ENCODE results near the gene WDR76. TPM values are rescaled to one million over a fixed set of nuclear protein-coding genes. Genes with fewer than 3 reads are reported as not detected.

The WDR76 gene
- total RNA-seq, 2 experiments from 2014 or later = 81.5 to 83.0 TPM

DNA sequence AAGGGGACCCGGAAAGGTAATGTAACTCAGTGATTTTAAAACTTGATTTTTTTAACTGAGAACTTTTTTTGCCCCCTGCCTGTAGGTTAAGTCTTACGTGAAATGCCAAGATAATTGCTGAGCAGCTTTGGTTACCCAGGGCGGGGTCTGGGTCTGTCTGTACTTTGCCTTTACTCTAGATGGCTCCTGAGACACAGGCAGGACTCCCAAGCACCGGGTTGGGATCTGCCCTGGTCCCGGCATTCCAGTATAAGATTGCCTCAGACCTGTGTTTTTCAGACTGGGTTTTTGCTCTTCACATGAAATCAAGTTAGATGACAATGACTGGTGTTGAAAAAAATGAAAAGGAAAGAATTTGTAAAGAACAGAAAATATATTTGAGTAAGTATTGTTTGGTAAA is 40.3 kb downstream of the WDR76 start:
- ChIA-PET CTCF (no interaction called here), POLR2A (no interaction called here)

DNA sequence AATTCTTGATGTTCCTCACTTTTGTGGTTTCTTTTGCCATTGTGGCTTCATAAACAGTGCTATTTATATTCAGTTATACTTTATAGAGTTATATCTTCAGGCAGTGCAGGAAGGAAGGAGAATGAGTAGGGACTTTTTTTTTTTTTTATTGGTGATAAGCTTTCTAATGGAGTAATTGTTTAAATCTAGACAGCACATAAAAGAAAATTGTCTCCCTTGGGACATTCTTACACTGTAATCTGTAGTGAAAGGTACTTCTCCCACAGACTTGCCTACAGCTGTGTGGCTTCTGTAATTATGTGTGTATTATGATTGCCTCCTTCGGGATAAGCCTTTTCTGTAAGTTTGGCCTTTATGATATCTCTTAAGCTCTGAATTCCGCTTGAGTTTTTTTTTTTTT is 41.6 kb downstream of the WDR76 start:
- ChIA-PET POLR2A (interaction anchor here (0.6 kb wide), 1 partner anchor 10 kb away, joined by 3 read pairs; no protein-coding TSS in a partner anchor), CTCF (interaction anchor here (0.6 kb wide), 1 partner anchor 98 kb away, joined by 3 read pairs; no protein-coding TSS in a partner anchor)

DNA sequence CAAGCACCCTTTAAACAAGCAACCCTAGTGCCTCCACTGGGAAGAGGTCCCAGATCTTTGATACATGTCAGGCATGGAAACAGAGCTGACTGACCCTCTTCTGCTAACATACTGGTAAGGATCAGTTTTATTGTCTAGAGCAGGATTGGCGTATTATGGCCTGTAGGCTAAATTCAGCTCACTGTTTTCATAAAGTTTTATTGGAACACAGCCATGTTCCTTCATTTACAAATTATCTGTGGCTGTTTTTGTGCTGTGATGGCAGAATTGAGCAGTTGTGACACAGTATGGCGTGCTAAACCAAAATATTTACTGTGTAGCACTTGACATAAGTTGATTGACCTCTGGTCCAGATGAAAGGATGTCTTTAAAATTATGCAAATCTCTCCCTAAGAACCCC is 45.0 kb downstream of the WDR76 start:
- ChIA-PET POLR2A (interaction anchor here (0.7 kb wide), 1 partner anchor 291 kb away, joined by 4 read pairs; no protein-coding TSS in a partner anchor), CTCF (interaction anchor here (1.1 kb wide), 1 partner anchor 199 kb away, joined by 3 read pairs; no protein-coding TSS in a partner anchor)

DNA sequence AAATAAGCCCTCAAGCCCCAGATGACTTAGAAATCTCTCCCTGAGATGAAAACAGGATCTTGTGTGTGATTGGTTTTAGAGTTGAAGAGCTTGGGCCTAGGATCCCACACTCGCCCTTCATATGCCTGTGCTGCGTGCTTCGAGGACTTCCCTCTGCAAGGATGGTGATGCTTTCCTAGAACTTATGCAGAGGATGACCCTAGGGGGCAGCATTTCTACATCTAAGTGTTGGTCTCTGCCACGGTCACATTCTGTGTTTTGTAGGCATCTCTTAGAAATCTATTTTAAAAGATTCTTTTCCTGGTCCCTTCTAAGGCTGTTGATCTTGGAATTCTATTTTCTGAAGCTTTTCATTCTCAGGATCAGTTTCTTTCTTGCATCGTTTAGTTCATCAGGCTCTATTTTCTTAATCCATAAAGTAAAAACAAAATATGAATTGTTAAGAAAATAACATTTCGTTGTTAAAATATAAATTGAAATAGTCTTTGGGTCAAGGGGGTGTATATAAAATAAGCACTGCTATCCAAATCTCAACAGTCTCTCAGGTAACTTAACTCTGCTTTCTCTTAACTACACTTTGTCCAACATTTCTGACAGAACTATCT is 45.7 kb downstream of the WDR76 start:
- POLR2A ChIA-PET = no interaction called here
- CTCF ChIA-PET = interaction anchor here (1.1 kb wide), 1 partner anchor 198 kb away, joined by 3 read pairs; no protein-coding TSS in a partner anchor

DNA sequence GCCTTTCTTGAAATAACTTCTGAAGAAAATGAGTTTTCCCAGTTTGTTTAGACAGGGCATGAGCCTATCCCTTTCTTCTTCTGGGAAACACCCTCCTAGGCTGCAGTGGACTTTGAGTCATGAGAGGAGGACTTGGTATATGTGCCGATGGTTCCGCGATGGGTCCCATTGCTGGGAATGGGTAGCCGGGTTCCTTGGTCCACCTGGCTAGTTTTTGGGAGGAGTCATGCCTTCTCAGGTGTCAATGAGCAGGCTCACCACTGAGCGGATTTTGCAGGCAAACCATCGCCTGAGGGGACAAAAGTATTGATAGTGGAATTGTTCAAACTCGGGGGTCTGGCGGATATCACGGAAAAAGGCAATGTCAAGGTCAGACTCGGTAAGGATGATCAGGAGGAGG is 46.8 kb downstream of the WDR76 start:
- ChIA-PET POLR2A (no interaction called here), CTCF (no interaction called here)

DNA sequence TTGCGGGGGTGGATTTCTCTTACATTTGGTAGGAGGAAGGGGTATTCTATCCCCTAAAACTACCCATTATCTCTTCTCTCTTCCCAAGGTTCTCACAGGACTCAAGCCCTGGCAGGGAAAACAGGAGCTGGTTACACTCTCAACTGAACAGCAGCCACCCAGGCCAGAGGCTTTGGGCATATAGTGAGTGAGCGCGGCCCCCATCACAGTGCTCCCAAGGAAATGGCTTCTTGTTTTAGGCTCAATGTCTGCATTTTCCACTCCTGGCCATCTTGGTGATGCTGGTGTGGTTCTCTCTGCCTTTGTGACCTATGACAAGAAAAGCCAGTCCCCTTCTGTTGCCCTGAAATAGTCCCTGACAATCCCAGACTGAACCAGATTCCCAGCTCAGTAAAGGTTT is 50.1 kb downstream of the WDR76 start:
- ChIA-PET POLR2A (interaction anchor here (0.6 kb wide), 1 partner anchor 64 kb away, joined by 4 read pairs; no protein-coding TSS in a partner anchor), CTCF (no interaction called here)

DNA sequence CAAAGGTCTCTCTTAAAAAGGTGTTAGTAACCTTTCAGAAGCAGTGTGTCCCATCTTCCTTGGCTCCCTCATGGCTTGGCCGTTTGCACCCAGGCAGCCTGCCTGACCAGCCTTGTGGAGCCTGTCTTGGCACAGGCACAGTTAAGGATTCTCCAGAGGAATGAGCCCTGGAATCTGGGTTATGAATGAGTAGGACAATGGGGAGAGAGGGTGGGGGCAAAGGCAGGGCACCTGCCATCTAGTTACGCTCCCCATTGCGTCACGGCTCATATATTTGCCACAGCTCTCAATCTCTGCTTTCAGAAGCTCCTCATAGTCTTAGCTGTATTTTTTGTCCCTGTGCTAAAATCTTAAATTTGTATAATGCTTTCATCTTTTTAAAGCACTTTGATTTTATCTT is 50.6 kb downstream of the WDR76 start:
- CTCF ChIA-PET = no interaction called here
- POLR2A ChIA-PET = no interaction called here

DNA sequence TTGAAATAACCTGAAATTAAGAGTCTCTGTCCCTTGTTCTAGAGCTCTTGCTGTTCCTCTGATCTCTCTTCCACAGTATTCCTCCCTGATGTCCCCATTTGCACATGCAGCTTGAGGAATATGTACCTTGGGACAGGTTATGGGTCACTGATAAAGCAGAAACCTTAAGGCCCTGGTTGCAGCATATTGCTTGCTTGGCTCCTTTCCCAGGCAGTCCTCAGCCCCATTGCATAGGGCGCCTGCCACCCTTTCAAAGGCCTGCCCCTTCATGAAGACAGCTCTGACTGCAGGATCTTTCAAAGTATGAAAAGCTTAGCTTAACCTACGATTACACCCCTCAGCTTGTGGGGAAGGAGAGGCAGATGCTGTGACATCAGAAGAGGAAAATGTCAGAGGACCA is 51.6 kb downstream of the WDR76 start:
- POLR2A ChIA-PET = no interaction called here
- CTCF ChIA-PET = no interaction called here

DNA sequence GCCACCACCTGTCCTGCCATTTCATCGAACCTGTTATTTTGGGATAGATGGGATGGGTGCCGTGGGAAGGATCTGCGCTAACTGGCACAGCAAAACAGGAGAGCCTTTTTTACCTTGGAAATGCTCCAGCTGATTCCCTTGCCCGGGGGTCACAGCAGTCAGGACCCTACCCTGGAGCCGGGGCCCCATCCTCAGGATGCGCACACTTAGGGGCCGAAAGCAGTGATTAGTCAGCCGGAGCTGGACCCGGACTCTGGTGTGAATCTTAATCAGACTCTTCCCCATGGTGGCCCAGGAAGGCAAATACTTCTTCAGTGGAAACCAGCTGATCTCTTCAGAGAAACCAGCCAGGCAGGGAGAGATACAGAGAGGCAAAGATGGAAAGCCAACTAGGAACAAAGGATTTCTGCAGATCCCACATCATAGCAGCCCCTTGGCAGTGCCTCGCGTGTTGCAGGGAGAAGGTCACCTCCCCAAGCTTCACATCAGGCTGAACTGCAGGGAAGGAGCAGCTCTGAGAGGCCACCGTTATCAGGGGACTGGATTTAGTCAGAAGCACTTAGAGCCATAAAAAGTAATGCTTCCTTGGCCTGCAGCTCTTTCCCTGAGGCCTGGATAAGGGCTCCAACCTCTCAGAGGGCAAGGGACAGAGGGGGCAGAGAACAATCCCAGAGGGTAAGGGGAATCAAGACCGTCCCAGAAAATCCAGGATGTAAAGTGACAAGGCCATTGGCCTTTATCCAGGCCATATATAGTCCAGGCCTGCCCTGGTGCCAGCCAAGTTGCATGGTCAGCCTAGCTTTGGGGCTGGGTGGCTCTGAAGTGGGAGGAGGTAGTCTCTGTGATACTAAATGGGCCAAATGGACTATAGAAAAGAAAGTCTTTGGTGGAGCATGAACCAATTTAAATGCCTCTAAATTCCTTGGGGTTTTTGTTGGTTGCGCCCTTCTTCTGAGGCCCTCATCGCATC is 52.9 kb downstream of the WDR76 start:
- POLR2A ChIA-PET = no interaction called here
- CTCF ChIA-PET = interaction anchor here (0.7 kb wide), 1 partner anchor 243 kb away, joined by 4 read pairs; no protein-coding TSS in a partner anchor

DNA sequence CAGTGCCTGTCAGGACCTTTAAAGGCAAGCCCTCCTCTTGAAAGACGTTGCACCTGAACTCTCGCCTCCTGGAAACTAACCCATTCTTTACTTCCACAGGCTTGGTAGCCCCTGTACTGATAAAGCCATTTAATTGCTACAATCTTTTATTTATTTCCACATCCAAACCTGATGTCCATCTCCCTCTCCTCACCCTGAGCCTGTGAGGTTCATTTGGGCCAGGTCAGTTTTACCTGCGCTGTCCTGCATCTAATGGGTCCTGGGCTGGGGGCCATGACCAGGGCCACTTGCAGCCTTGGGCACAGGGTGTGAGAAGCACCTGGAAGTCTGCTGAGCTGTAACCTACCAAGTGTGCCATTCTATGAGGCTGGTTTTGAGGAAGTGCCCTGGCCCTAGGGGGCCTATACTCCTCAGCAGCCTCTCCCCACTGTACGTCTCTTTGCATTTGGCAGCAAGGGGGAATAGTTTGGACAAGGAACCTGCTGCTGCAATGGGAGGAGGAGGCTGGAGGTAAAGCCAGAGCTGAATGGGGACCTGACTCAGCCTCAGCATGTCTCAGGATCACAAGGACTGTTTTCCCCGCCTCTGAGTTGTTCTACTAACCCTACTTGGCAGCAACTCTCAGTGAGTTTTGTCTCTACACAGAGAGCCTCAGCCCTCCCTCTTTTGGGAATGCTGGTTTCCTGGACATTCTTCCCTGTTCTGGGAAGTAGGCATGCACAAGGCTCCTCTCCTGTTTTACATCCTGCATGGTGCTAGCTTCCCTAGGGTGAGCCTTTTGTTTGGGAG is 53.8 kb downstream of the WDR76 start:
- POLR2A ChIA-PET = no interaction called here
- CTCF ChIA-PET = interaction anchor here (0.7 kb wide), 1 partner anchor 18 kb away, joined by 3 read pairs; no protein-coding TSS in a partner anchor

DNA sequence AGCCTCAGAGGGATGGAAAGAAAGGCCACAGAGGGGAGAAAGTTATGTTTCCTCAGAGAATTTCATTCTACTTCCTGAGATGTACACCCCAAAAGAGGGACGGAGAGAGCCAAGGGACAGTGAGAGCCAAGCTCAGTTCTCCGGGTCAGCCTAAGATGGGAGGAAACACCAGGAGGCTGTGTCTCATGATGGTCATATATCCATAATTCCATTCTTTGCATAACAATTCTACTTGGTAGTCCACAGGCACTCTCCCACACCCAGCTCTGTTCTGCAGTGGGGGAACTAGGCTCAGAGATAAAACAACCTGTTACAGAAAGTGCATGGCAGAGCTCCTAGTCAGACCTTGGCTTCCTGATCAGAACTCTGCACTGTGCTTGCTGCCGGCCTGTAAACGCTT is 54.4 kb downstream of the WDR76 start:
- CTCF ChIA-PET = interaction anchor here (0.7 kb wide), 1 partner anchor 18 kb away, joined by 3 read pairs; no protein-coding TSS in a partner anchor
- POLR2A ChIA-PET = no interaction called here

DNA sequence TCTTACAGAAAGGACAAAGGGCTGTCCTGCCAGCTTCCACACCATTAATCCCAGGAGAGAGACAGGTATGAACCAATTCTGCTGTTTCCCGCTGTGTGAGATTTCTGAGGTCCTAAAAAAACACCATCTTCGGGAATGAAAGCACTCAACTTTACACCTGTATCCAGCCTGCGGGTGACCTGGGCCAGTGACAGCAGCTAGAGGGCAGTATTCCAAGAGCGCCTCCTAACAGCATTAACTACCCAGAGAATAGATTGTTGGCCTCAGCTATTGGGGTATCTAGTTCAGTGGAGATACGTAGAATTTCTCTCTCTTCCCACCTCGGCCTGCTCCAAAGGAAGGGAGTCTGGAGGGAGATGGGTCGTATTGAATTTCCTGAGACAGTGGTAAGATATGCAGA is 55.1 kb downstream of the WDR76 start:
- POLR2A ChIA-PET = no interaction called here
- CTCF ChIA-PET = no interaction called here

DNA sequence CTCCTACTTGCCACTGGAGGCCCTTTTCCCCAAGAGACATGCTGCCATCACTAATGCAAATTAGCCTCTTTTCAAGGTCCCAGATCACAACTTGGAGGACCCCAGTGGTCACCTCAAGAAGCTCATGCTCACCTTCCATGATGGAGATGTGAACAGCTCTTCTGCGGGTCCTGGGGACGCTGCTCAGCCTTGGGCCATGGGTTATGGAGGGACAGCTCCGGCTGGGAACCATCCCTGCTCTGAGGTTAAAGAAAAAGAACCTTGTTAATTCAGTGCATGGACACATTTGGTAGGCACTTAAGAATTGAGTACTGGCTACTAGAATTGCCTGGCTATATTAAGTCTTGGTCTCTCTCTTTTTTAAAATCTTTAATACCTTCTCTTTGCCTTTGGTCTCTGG is 56.8 kb downstream of the WDR76 start:
- CTCF ChIA-PET = no interaction called here
- POLR2A ChIA-PET = no interaction called here

DNA sequence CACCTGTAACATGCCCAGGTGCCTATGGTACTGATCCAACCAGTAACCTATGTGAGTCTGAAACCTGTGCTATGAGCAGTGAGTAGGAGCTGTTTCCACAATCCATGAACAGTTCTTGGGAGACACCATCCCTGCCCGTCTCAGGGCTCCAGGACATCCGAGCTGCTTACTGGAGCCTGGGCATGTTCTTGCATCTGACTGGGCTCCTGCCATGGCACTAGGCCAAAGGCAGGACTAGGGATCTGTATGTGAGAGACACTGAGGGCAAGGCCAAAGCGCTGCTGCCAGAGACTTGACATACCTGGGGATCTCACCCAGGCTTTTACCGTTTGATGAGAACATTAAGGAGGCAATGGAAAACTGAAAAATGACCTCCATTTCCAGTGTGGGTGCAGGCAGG is 59.8 kb downstream of the WDR76 start:
- ChIA-PET CTCF (interaction anchor here (0.6 kb wide), 1 partner anchor 558 kb away, joined by 3 read pairs; no protein-coding TSS in a partner anchor), POLR2A (no interaction called here)

DNA sequence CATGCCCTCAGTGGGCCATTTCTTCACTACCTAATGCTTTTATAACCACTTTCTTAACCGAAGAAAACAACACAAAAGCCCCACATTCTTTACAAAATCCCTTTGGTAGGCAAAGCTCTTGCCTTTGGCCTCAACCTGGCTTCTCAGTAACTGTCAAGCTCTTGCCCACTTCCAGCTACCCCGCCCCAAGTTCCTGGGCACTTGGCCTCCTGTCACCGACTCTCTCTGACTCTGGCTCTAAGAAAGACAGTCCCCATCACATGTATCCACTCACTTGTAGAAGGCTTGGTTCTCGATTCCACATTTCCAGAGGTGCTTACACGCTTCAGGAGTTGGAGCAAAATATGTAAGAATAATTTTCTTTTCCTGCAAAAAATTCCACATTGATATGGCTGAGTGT is 61.1 kb downstream of the WDR76 start:
- CTCF ChIA-PET = no interaction called here
- POLR2A ChIA-PET = no interaction called here

DNA sequence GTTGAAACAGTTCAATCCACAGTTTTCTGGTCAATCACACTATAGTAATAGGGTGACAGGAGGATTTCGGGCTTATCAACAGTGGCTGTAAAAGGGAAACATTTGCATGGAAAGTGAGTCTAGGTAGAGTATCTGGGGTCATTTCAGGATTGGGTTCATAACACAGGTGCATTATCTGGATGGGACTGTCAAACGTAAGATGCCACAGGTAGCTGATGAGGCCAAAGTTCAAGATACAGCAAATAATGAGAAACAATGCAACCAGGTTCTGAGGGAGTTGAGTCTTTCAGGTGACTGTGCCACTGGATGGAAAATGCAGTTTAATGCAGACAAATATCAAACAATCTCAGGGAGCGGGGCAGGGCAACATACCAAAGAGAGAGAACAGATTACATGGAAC is 62.2 kb downstream of the WDR76 start:
- ChIA-PET CTCF (no interaction called here), POLR2A (no interaction called here)

DNA sequence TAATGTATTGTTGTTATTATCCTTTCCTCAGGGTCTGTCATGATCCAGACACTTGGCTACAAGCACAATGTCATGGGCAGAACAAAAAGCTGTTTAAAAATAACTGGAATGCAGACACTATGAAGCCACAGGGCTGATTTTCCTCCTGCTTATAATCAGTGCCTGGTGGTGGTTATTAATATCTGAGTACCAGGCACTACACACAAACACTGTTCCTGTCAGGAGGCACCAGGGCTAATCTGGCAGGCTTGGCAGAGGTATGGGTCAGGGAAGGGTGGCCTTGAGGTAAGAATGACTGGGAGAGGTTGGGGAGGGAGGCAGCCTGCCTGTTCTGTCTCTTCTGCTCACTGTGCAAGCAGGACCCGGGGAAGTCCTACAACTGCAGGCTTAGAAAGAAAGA is 67.2 kb downstream of the WDR76 start:
- POLR2A ChIA-PET = no interaction called here

DNA sequence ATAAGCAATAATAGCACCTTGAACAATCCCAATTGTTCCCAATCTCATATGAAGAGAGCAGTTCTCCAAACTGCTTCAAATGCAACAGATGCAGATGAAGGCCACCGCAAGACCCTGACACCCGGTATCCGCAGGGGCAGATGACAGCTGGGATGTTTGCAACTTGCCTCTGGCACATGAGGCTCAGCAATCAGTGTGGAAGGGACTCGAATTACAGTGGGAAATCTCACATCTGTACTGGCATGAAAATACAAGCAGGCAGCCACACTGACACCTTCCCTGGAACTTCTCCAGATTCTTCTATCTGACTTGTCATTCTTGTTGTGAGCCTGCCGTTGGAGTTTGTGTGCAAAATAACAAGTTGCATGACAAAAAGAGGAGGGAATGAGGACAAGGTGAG is 68.8 kb downstream of the WDR76 start:
- ChIA-PET POLR2A (no interaction called here), CTCF (interaction anchor here (0.5 kb wide), 1 partner anchor 42 kb away, joined by 4 read pairs; no protein-coding TSS in a partner anchor)

More for the DNA sequence above, 67.2 kb downstream of the WDR76 start:
- CTCF ChIA-PET = no interaction called here

DNA sequence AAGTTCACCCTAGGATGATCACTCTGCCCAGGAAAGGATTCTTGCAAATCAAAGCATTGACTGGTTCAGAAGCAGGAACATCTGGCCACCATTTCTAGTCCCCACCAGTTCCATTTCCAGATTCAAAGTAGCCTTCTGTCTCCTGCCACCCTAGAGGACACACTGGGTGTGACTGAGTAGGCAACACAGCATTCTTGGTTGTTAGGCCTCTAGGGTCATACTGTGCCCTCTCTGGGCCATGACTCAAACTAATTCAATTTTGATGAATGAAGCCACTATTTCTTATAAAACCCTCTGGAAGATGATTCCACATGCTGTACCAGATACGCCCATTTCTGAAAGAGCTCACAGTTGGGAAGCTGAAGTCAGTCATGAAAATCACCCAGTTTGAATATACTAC is 69.7 kb downstream of the WDR76 start:
- POLR2A ChIA-PET = no interaction called here
- CTCF ChIA-PET = interaction anchor here (0.6 kb wide), 1 partner anchor 64 kb away, joined by 3 read pairs; no protein-coding TSS in a partner anchor

DNA sequence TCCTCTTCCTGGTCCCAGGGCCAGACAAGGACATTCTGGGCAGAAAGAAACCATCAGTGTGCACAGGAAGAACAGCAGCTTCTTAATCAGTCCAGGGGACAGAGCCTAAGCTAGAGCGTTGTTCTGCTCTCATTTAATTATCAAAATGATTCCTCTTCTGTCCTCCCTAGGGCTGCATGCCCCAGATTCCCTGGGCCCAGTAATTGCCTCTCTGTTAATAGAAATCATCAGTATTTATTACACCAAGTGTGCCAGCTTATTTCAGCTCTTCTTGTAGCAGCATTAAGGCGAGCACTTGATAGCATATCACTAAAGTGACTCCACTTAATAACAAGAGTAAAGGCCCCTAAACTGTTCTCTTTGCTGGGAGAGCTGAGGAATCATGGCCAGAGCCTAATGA is 72.1 kb downstream of the WDR76 start:
- ChIA-PET POLR2A (no interaction called here), CTCF (interaction anchor here (1.3 kb wide), 1 partner anchor 18 kb away, joined by 3 read pairs; no protein-coding TSS in a partner anchor)

All from activated CD8-positive, alpha-beta memory T cell treated with anti-CD3 and anti-CD28 coated beads for 36 hours (primary cell).